Measurements from ENCODE around the gene SIN3A. TPM values are rescaled to one million over a fixed set of nuclear protein-coding genes. Genes with fewer than 3 reads are reported as not detected.

SIN3A gene
- total RNA-seq, 1 donor from 2014 or later: 69.0 TPM

DNA sequence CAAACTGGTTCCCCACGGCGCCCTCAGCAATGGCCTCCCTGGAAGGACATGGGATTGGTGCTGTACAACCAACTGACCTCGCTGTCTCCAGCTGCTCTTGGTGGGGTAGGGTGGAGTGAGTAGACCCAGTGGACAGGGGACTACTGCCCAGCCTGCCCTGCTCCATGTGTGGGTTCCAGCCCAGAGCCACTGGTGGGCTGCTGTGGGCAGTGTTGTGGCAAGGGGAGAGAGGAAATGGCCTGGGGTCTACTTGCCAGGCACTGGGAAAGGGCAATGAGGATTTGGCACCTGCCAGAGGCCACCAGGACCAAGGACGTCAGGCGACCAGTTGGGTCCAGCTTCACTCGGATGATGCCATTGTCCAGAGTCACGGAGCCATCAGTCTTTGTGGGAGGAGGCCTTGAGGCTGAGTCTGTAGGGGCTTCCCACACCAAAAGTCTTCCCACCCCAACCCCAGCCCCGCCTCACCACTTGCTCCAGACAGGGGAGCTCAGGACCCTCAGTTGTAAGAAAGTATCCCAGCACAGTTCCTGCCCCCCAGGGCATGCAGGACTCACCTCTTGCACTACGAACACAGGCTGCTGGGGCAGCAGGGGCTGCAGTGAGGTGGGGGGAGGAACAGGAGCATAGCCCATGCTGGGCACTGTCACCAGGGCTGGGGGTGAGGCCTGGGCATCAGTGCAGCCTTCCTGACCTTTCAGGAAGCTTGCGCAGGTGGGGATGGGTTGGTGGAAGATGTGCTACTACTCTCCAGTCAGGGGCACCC, 92.5 kb downstream of the SIN3A start:
- no peaks in the 10 kb centered on the region for H3F3A ChIP-seq (ENCODE audit: low read depth)
- no peaks in the 10 kb centered on the region for H3K27me3 ChIP-seq
- Mint-ChIP-seq H3K27ac (no peak overlapping the region), H3K4me3 (no peak overlapping the region), H3K36me3 (peaks cover 8% of the 10 kb centered on the region), H3K9me3 (no peaks in the 10 kb centered on the region), H3K27me3 (ENCODE audit: insufficient read depth, low read depth) (no peaks in the 10 kb centered on the region), H3K4me1 (no peaks in the 10 kb centered on the region)
- TF ChIP-seq, protein P1, sequence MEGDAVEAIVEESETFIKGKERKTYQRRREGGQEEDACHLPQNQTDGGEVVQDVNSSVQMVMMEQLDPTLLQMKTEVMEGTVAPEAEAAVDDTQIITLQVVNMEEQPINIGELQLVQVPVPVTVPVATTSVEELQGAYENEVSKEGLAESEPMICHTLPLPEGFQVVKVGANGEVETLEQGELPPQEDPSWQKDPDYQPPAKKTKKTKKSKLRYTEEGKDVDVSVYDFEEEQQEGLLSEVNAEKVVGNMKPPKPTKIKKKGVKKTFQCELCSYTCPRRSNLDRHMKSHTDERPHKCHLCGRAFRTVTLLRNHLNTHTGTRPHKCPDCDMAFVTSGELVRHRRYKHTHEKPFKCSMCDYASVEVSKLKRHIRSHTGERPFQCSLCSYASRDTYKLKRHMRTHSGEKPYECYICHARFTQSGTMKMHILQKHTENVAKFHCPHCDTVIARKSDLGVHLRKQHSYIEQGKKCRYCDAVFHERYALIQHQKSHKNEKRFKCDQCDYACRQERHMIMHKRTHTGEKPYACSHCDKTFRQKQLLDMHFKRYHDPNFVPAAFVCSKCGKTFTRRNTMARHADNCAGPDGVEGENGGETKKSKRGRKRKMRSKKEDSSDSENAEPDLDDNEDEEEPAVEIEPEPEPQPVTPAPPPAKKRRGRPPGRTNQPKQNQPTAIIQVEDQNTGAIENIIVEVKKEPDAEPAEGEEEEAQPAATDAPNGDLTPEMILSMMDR (IDR thresholded peaks at IDR 0.05): no peak
- no peak for TF ChIP-seq EZH2 (IDR thresholded peaks at IDR 0.05)
- no peak for TF ChIP-seq EZH2phosphoT487 (IDR thresholded peaks at IDR 0.05)
- no peaks in the 10 kb centered on the region for H3K79me2 ChIP-seq (ENCODE audit: low read depth)
- H4K20me1 ChIP-seq (ENCODE audit: low read depth): no peaks in the 10 kb centered on the region
- no peak overlapping the region for H3K9ac ChIP-seq
- H3K4me1 ChIP-seq: no peaks in the 10 kb centered on the region
- no peaks in the 10 kb centered on the region for H3K9me3 ChIP-seq (ENCODE audit: low read depth)
- no peak overlapping the region for H3K4me2 ChIP-seq
- DNase-seq (ENCODE audit: low spot score): no peak
- no peak overlapping the region for H2AFZ ChIP-seq (replicated peaks)
- H3K36me3 ChIP-seq: no peaks in the 10 kb centered on the region
- no peak overlapping the region for H3K4me3 ChIP-seq
- H3K27ac ChIP-seq: no peak overlapping the region

DNA sequence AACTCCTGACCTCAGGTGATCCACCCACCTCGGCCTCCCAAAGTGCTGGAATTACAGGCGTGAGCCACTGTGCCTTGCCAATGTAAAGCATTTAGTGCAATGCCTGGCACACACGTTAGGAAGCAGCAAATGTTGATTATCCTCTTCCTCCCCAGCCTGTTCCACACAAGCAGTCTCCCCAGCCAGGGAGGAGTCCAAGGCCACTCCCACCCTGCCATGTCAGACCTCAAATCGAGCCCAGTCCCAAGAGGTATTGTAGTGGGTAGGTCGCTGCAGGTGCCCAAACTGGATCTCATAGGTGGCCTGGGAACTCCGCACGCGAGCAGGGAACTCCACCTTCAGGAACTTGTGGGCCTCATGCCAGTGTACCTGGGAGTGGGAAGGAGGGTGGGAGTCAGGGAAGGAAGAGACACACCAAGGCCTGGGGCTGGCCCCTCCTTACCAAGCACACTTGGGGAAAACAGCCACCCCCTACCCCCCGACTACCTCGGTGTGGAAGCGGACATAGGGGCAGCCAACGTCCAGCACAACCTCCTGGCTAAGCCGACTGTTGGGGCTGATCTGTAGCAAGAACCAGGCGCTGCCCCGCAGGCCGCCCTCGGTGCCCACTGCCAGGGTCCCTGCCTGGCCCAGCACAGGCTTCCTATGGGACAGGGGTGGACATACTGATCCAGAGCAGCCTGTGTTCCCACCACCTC, 93.4 kb downstream of the SIN3A start:
- Histone ChIP-seq H3K36me3 (no peaks in the 10 kb centered on the region), H3F3A (ENCODE audit: low read depth) (no peaks in the 10 kb centered on the region), H3K79me2 (ENCODE audit: low read depth) (no peaks in the 10 kb centered on the region), H3K4me2 (no peak overlapping the region), H3K4me3 (no peak overlapping the region), H3K27me3 (no peaks in the 10 kb centered on the region), H3K27ac (no peak overlapping the region), H3K4me1 (no peaks in the 10 kb centered on the region), H3K9ac (no peak overlapping the region), H4K20me1 (ENCODE audit: low read depth) (no peaks in the 10 kb centered on the region), H2AFZ (replicated peaks) (no peak overlapping the region), H3K9me3 (ENCODE audit: low read depth) (no peaks in the 10 kb centered on the region)
- DNase-seq (ENCODE audit: low spot score): no peak
- H3K27ac Mint-ChIP-seq: no peak overlapping the region
- H3K36me3 Mint-ChIP-seq: peaks cover 6% of the 10 kb centered on the region
- H3K9me3 Mint-ChIP-seq: no peaks in the 10 kb centered on the region
- H3K4me1 Mint-ChIP-seq: no peaks in the 10 kb centered on the region
- no peak overlapping the region for H3K4me3 Mint-ChIP-seq
- H3K27me3 Mint-ChIP-seq (ENCODE audit: insufficient read depth, low read depth): no peaks in the 10 kb centered on the region
- no peak for TF ChIP-seq EZH2 (IDR thresholded peaks at IDR 0.05)
- TF ChIP-seq EZH2phosphoT487 (IDR thresholded peaks at IDR 0.05): no peak
- TF ChIP-seq, protein P1 (IDR thresholded peaks at IDR 0.05): no peak

DNA sequence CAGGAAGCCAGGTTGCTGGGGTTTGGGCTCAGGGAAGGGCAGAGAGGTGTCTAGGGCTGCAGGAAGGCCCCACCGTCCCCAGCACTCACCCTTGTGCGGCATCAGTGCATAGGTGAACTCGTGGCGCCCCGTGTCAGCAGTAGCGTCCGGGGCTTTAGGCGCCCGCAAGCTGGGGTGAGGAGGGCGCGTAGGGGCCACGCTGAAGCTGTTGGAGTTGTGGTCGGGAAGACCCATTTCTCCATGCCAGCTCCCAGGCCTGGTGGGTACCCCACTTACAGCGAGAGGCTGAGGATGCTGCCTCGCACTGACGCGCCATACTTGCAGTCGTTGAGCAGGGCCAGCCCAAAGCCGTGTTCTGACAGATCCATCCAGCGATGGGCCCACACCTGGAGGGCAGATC, 95.0 kb downstream of the SIN3A start:
- Mint-ChIP-seq H3K27me3 (ENCODE audit: insufficient read depth, low read depth) (no peaks in the 10 kb centered on the region), H3K4me1 (no peaks in the 10 kb centered on the region), H3K36me3 (peaks cover 3% of the 10 kb centered on the region), H3K27ac (no peak overlapping the region), H3K9me3 (no peaks in the 10 kb centered on the region), H3K4me3 (no peak overlapping the region)
- H3F3A ChIP-seq (ENCODE audit: low read depth): no peaks in the 10 kb centered on the region
- H2AFZ ChIP-seq (replicated peaks): no peak overlapping the region
- H3K27ac ChIP-seq: no peak overlapping the region
- H3K4me1 ChIP-seq: no peaks in the 10 kb centered on the region
- DNase-seq (ENCODE audit: low spot score): no peak
- TF ChIP-seq EZH2phosphoT487 (IDR thresholded peaks at IDR 0.05): no peak
- TF ChIP-seq, protein P1 (IDR thresholded peaks at IDR 0.05): no peak
- TF ChIP-seq EZH2 (IDR thresholded peaks at IDR 0.05): no peak
- H3K27me3 ChIP-seq: no peaks in the 10 kb centered on the region
- H3K36me3 ChIP-seq: no peaks in the 10 kb centered on the region
- H3K4me3 ChIP-seq: no peak overlapping the region
- H3K4me2 ChIP-seq: no peak overlapping the region
- no peaks in the 10 kb centered on the region for H4K20me1 ChIP-seq (ENCODE audit: low read depth)
- no peaks in the 10 kb centered on the region for H3K9me3 ChIP-seq (ENCODE audit: low read depth)
- no peak overlapping the region for H3K9ac ChIP-seq
- H3K79me2 ChIP-seq (ENCODE audit: low read depth): no peaks in the 10 kb centered on the region
